Astrocyte (in vitro differentiated cells and primary cell): ENCODE data around the gene CDC73. TPM values are rescaled to one million over a fixed set of nuclear protein-coding genes. Genes with fewer than 3 reads are reported as not detected.

Experiments
- DNase-seq: peaks from one replicate; pipeline ENCODE4 v3.0.0-alpha.2; 2010; ENCODE audit warnings: low read depth
- FAIRE-seq: peaks from 2 replicates; lab custom pipeline; 2011; peaks lifted over from hg19 to GRCh38; lab: Jason Lieb, UNC
- H2AFZ ChIP-seq: 2 replicates; pipeline ENCODE4 v1.6.0; 2012; ENCODE audit warnings: low read depth, low read length, inconsistent platforms
- H3K27ac ChIP-seq: 2 replicates; pipeline ENCODE4 v1.5.1; 2011; ENCODE audit warnings: low read depth, low read length, inconsistent platforms
- H3K27me3 ChIP-seq: 2 replicates; pipeline ENCODE4 v1.6.0; 2011; ENCODE audit warnings: low read length, inconsistent platforms; ENCODE audit not compliant: insufficient read depth
- H3K36me3 ChIP-seq: 2 replicates; pipeline ENCODE4 v1.5.1; 2011; ENCODE audit warnings: low read length, inconsistent platforms; ENCODE audit not compliant: insufficient read depth
- H3K4me1 ChIP-seq: 2 replicates; pipeline ENCODE4 v1.5.1; 2011; ENCODE audit warnings: low read length, inconsistent platforms; ENCODE audit not compliant: insufficient read depth
- H3K4me2 ChIP-seq: 2 replicates; pipeline ENCODE4 v1.6.0; 2012; ENCODE audit warnings: low read length, inconsistent platforms
- H3K4me3 ChIP-seq: 2 replicates; pipeline ENCODE4 v1.5.1; 2011; ENCODE audit warnings: low read depth, mild to moderate bottlenecking, low read length, inconsistent platforms; ENCODE audit not compliant: insufficient read depth
- H3K79me2 ChIP-seq: 2 replicates; pipeline ENCODE4 v1.6.0; 2012; ENCODE audit warnings: mild to moderate bottlenecking, low read length, inconsistent platforms; ENCODE audit not compliant: insufficient read depth
- H3K9ac ChIP-seq: 2 replicates; pipeline ENCODE4 v1.6.0; 2012; ENCODE audit warnings: mild to moderate bottlenecking, low read length, inconsistent platforms
- H3K9me3 ChIP-seq: 2 replicates; pipeline ENCODE4 v1.5.1; 2012; ENCODE audit warnings: low read depth, mild to moderate bottlenecking, low read length, inconsistent platforms; ENCODE audit not compliant: insufficient read depth
- H4K20me1 ChIP-seq: 2 replicates; pipeline ENCODE4 v1.6.0; 2012; ENCODE audit warnings: low read length, inconsistent platforms; ENCODE audit not compliant: insufficient read depth
- H3K27ac Mint-ChIP-seq: one replicate; pipeline ENCODE4 v1.8.0; 2021; ENCODE audit warnings: mild to moderate bottlenecking, mixed read lengths; ENCODE audit not compliant: unreplicated experiment
- H3K27me3 Mint-ChIP-seq: one replicate; pipeline ENCODE4 v1.8.0; 2021; ENCODE audit warnings: low read depth, mixed read lengths; ENCODE audit not compliant: unreplicated experiment
- H3K36me3 Mint-ChIP-seq: one replicate; pipeline ENCODE4 v1.8.0; 2021; ENCODE audit warnings: low read depth, mixed read lengths; ENCODE audit not compliant: unreplicated experiment
- H3K4me1 Mint-ChIP-seq: one replicate; pipeline ENCODE4 v1.8.0; 2021; ENCODE audit warnings: low read depth, mixed read lengths; ENCODE audit not compliant: unreplicated experiment
- H3K4me3 Mint-ChIP-seq: one replicate; pipeline ENCODE4 v1.8.0; 2021; ENCODE audit warnings: mild to moderate bottlenecking, moderate library complexity, mixed read lengths; ENCODE audit not compliant: unreplicated experiment
- H3K9me3 Mint-ChIP-seq: one replicate; pipeline ENCODE4 v1.8.0; 2021; ENCODE audit warnings: mild to moderate bottlenecking, mixed read lengths; ENCODE audit not compliant: unreplicated experiment
- EZH2 ChIP-seq: IDR thresholded peaks from 2 replicates; pipeline ENCODE4 v1.6.1; 2012; ENCODE audit warnings: mild to moderate bottlenecking, low read length, inconsistent platforms; ENCODE audit not compliant: insufficient read depth
- total RNA-seq: library from RNA; stranded (reverse); gene quantifications from 2 replicates; pipeline ENCODE4 v1.2.1, GENCODE V29; 2021
- TF ChIP-seq, protein P1 (sequence below): IDR thresholded peaks from 2 replicates; pipeline ENCODE4 v1.5.1; 2011; ENCODE audit warnings: low read depth, mild to moderate bottlenecking, inconsistent platforms, low read length, moderate library complexity; ENCODE audit not compliant: insufficient read depth

Gene CDC73
- total RNA-seq, 1 donor from 2014 or later: 77.7 TPM

DNA sequence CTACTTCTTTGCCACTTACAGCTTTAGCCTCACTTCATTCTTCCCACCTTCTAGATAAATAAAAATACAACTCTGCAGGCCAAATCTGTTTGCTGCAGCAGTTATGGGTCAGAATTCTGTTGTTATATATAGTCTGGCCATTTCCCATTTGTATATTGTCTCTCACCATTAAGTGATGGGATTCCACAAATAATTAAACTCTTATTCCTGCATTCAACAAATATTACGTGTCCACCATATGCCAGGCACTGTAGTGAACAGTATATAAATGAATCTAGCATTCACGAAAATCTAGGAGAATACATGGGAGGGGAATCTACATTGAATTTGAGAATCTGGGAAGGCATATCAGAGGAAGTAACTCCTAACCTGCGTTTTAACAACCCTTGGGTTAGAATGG lies 11.0 kb upstream of the CDC73 start:
- Mint-ChIP-seq H3K36me3 (peaks cover 2% of the 10 kb centered on the region), H3K27me3 (no peaks in the 10 kb centered on the region), H3K4me1 (peaks cover 40% of the 10 kb centered on the region), H3K4me3 (no peak overlapping the region), H3K9me3 (no peaks in the 10 kb centered on the region), H3K27ac (peak overlapping the region; percentile 90)
- FAIRE-seq (no peak), DNase-seq (no peak)
- Histone ChIP-seq H3K9ac (no peak overlapping the region), H3K27ac (peak overlapping the region; percentile 80), H3K79me2 (no peaks in the 10 kb centered on the region), H2AFZ (no peak overlapping the region), H3K9me3 (no peaks in the 10 kb centered on the region), H3K4me3 (no peak overlapping the region), H3K27me3 (no peaks in the 10 kb centered on the region), H4K20me1 (no peaks in the 10 kb centered on the region), H3K36me3 (no peaks in the 10 kb centered on the region), H3K4me2 (peak overlapping the region; percentile 68), H3K4me1 (peaks cover 24% of the 10 kb centered on the region)
- TF ChIP-seq, protein P1, sequence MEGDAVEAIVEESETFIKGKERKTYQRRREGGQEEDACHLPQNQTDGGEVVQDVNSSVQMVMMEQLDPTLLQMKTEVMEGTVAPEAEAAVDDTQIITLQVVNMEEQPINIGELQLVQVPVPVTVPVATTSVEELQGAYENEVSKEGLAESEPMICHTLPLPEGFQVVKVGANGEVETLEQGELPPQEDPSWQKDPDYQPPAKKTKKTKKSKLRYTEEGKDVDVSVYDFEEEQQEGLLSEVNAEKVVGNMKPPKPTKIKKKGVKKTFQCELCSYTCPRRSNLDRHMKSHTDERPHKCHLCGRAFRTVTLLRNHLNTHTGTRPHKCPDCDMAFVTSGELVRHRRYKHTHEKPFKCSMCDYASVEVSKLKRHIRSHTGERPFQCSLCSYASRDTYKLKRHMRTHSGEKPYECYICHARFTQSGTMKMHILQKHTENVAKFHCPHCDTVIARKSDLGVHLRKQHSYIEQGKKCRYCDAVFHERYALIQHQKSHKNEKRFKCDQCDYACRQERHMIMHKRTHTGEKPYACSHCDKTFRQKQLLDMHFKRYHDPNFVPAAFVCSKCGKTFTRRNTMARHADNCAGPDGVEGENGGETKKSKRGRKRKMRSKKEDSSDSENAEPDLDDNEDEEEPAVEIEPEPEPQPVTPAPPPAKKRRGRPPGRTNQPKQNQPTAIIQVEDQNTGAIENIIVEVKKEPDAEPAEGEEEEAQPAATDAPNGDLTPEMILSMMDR: no peak
- no peak for TF ChIP-seq EZH2

DNA sequence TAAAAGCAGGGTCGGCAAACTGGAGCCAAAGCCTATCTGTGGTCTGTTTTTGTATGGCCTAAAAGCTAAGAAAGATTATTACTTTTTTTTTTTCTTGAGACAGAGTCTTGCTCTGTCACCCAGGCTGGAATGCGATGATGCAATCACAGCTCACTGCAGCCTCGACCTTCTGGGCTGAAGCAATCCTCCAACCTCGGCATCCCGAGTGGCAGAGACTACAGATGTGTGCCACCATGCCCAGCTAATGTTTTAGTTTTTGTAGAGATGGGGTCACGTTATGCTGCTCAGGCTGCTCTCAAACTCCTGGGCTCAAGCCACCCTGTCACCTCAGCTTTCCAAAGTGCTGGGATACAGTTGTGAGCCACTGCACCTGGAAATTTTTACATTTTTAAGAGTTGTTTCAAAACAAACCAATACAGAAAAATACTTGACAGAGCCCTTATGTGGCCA lies 10.2 kb upstream of the CDC73 start:
- Histone ChIP-seq H3K36me3 (no peaks in the 10 kb centered on the region), H3K4me1 (peaks cover 27% of the 10 kb centered on the region), H3K27me3 (no peaks in the 10 kb centered on the region), H2AFZ (peak overlapping the region; percentile 57), H3K4me3 (no peak overlapping the region), H3K4me2 (peak overlapping the region; percentile 68), H3K27ac (peak overlapping the region; percentile 80), H3K79me2 (no peaks in the 10 kb centered on the region), H4K20me1 (no peaks in the 10 kb centered on the region), H3K9me3 (no peaks in the 10 kb centered on the region), H3K9ac (peak overlapping the region; percentile 34)
- no peak for FAIRE-seq
- no peaks in the 10 kb centered on the region for H3K9me3 Mint-ChIP-seq
- no peaks in the 10 kb centered on the region for H3K27me3 Mint-ChIP-seq
- peaks cover 2% of the 10 kb centered on the region for H3K36me3 Mint-ChIP-seq
- TF ChIP-seq, protein P1: no peak
- TF ChIP-seq EZH2: no peak
- peak; percentile 73 for DNase-seq
- peak overlapping the region; percentile 90 for H3K27ac Mint-ChIP-seq
- peak overlapping the region; percentile 37 for H3K4me3 Mint-ChIP-seq
- peaks cover 44% of the 10 kb centered on the region for H3K4me1 Mint-ChIP-seq

DNA sequence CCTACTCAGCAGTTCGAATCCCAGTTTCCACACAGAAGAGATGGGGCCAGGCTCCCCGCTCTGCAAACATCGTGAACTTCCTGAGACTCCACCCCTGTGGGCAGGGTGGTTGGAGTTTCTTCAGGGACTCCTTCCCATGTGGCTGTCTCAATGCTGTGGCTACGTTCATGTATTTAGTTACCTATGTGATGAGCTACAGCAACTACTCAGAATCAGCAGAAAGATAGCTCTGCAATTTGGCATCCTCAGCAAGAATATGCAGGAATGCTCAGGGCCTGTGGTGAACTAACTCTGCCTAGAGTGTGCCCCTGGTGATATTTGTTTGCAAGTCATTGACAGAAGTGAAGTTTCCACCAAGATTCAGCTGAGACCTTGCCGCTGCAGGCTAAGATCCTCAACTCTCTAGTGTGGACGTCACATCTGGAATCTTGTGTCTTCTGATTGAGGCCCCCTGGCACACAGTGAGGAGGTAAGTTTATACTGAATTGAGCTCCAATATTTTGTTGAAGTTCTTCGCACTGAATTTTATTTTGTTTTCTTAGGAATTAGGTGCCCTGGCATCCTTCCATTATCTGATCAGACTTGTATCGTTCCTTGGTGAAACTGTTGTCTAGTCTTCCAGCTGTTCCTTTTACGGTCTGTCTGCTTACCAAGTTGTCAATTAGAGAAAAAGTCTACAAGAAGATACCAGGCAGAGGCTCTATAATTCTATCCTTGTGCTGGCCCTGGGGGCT lies 8.4 kb upstream of the CDC73 start:
- H3K79me2 ChIP-seq: no peaks in the 10 kb centered on the region
- no peaks in the 10 kb centered on the region for H4K20me1 ChIP-seq
- no peaks in the 10 kb centered on the region for H3K36me3 ChIP-seq
- H3K4me1 ChIP-seq: peaks cover 27% of the 10 kb centered on the region
- no peaks in the 10 kb centered on the region for H3K9me3 ChIP-seq
- no peak for FAIRE-seq
- no peak overlapping the region for H3K9ac ChIP-seq
- H3K27me3 Mint-ChIP-seq: no peaks in the 10 kb centered on the region
- H3K4me1 Mint-ChIP-seq: peaks cover 44% of the 10 kb centered on the region
- peaks cover 2% of the 10 kb centered on the region for H3K36me3 Mint-ChIP-seq
- peak overlapping the region; percentile 90 for H3K27ac Mint-ChIP-seq
- no peak overlapping the region for H3K4me2 ChIP-seq
- H3K4me3 ChIP-seq: no peak overlapping the region
- TF ChIP-seq EZH2: no peak
- TF ChIP-seq, protein P1: no peak
- H2AFZ ChIP-seq: no peak overlapping the region
- no peak for DNase-seq
- peak overlapping the region; percentile 86 for H3K4me3 Mint-ChIP-seq
- no peaks in the 10 kb centered on the region for H3K9me3 Mint-ChIP-seq
- no peak overlapping the region for H3K27ac ChIP-seq
- no peaks in the 10 kb centered on the region for H3K27me3 ChIP-seq
